Measurements from ENCODE around the gene FLNA.

GRCh38 chrX:154374313-154375155 is at the start of gene FLNA:
- no peak for TF ChIP-seq EZH2phosphoT487 (IDR thresholded peaks at IDR 0.05; ENCODE audit: insufficient read depth, low read depth)
- TF ChIP-seq EZH2 (IDR thresholded peaks at IDR 0.05; ENCODE audit: insufficient read depth, poor library complexity, severe bottlenecking): no peak

All from GM23248 (cell line).